ENCODE measurements around the gene HSPA4L. TPM values are rescaled to one million over a fixed set of nuclear protein-coding genes. Genes with fewer than 3 reads are reported as not detected.

The HSPA4L gene
- total and polyA plus RNA-seq, 2 experiments from 2014 or later = 3.5 to 4.2 TPM

GRCh38 chr4:127737295-127737694 is 44.8 kb upstream of the HSPA4L start:
- H3K4me3 ChIP-seq = no peak overlapping the region
- Mint-ChIP-seq H3K36me3 (ENCODE audit: low read depth) (no peaks in the 10 kb centered on the region), H3K4me1 (0 out of 3 replicates have a peak, but pooled peaks cover 3% of the 10 kb centered on the region), H3K9me3 (peaks cover 10% of the 10 kb centered on the region), H3K27me3 (ENCODE audit: insufficient read depth, low read depth, poor library complexity) (no peaks in the 10 kb centered on the region), H3K4me3 (no peak overlapping the region), H3K27ac (no peak overlapping the region)
- ATAC-seq (no peak), DNase-seq (ENCODE audit: low spot score) (no peak)
- H3F3A ChIP-seq (replicated peaks; ENCODE audit: low read depth) = no peaks in the 10 kb centered on the region
- TF ChIP-seq ZNF114 (CRISPR knock-in tag; IDR thresholded peaks at IDR 0.05) (no peak), ZNF462 (CRISPR knock-in tag; IDR thresholded peaks at IDR 0.05) (no peak), POLR2AphosphoS5 (IDR thresholded peaks at IDR 0.05; ENCODE audit: low read depth) (no peak), REST (IDR thresholded peaks at IDR 0.05; ENCODE audit: unreplicated experiment) (no peak), NANOG (IDR thresholded peaks at IDR 0.05; ENCODE audit: borderline replicate concordance) (no peak), ZNF331 (CRISPR knock-in tag; IDR thresholded peaks at IDR 0.05; ENCODE audit: low read depth) (no peak), EZH2phosphoT487 (IDR thresholded peaks at IDR 0.05; ENCODE audit: unreplicated experiment) (no peak), CREB1 (CRISPR knock-in tag; IDR thresholded peaks at IDR 0.05; ENCODE audit: low read depth) (no peak)
- no peak overlapping the region for H3K27ac ChIP-seq (ENCODE audit: low read depth)
- no peaks in the 10 kb centered on the region for H3K36me3 ChIP-seq (ENCODE audit: insufficient read depth)
- H4K20me1 ChIP-seq (replicated peaks; ENCODE audit: insufficient read depth) = no peaks in the 10 kb centered on the region
- H3K4me1 ChIP-seq (ENCODE audit: insufficient read depth) = no peaks in the 10 kb centered on the region
- no peaks in the 10 kb centered on the region for H3K27me3 ChIP-seq (ENCODE audit: insufficient read depth)
- H2AFZ ChIP-seq = no peak overlapping the region
- H3K4me2 ChIP-seq = no peak overlapping the region
- H3K9me2 ChIP-seq (ENCODE audit: insufficient read depth) = no peaks in the 10 kb centered on the region
- no peaks in the 10 kb centered on the region for H3K79me2 ChIP-seq (replicated peaks; ENCODE audit: insufficient read depth)

Measured in GM23338 (cell line).